Heart right ventricle (tissue), 16 donors: ENCODE measurements around the gene CXCL1. TPM values are rescaled to one million over a fixed set of nuclear protein-coding genes. Genes with fewer than 3 reads are reported as not detected.

Experiments
- ATAC-seq, 8 donors: fragments of 200-7000 bp; cut with Tn5 transposase; one replicate each; pipeline ENCODE4 v1.9.1; 2020; ENCODE audit warnings: mild to moderate bottlenecking in 8 of 8, moderate library complexity in 8 of 8, moderate number of reproducible peaks in 1 of 8
- DNase-seq, 2 donors: peaks; one replicate each; pipeline ENCODE4 v3.0.0-alpha.2; 2020
- H3K27ac ChIP-seq, 10 donors: fragments of 200-600 bp; sonication (generic) in 2 of 10; one replicate each; pipeline versions ENCODE4 v1.5.0 to v1.8.0; 2020 to 2022; ENCODE audit warnings: mild to moderate bottlenecking in 3 of 10
- H3K27me3 ChIP-seq, 7 donors: fragments of 200-600 bp; one replicate each; pipeline ENCODE4 v1.8.0; 2021 to 2022; ENCODE audit warnings: mild to moderate bottlenecking in 2 of 7
- H3K36me3 ChIP-seq, 9 donors: fragments of 200-600 bp; sonication (generic) in 1 of 9; one replicate each; pipeline versions ENCODE4 v1.5.0 to v1.8.0; 2020 to 2022; ENCODE audit warnings: mild to moderate bottlenecking in 2 of 9
- H3K4me1 ChIP-seq, 9 donors: fragments of 200-600 bp; sonication (generic) in 1 of 9; one replicate each; pipeline versions ENCODE4 v1.5.0 to v1.8.0; 2020 to 2022; ENCODE audit warnings: mild to moderate bottlenecking in 4 of 9
- H3K4me3 ChIP-seq, 10 donors: fragments of 200-600 bp; sonication (generic) in 2 of 10; one replicate each; pipeline versions ENCODE4 v1.5.0 to v1.8.0; 2020 to 2022; ENCODE audit warnings: mild to moderate bottlenecking in 7 of 10, moderate library complexity in 2 of 10
- H3K9me3 ChIP-seq, 11 donors: fragments of 200-600 bp in 10 of 11; sonication (generic) in 2 of 11; one replicate each; pipeline versions ENCODE4 v1.5.0 to v1.8.0; 2013 to 2022; ENCODE audit warnings: mild to moderate bottlenecking in 2 of 11, control low read depth in 1 of 11, moderate library complexity in 1 of 11
- CTCF ChIP-seq, 9 donors: fragments of 200-600 bp; sonication (generic) in 2 of 9; IDR thresholded peaks; one replicate each; pipeline versions ENCODE4 v1.5.0 to v1.8.0; 2021 to 2022; ENCODE audit warnings: antibody characterized with exemption in 9 of 9, mild to moderate bottlenecking in 5 of 9, moderate library complexity in 1 of 9
- WGBS, 2 donors: extraction: QIAGEN DNeasy Blood & Tissue Kit; methylation state at CpG; one replicate each; pipeline ENCODE4 v1.1.7; 2013; ENCODE audit warnings: inconsistent platforms in 1 of 2; 5-methylcytosine and 5-hydroxymethylcytosine counted together
- intact Hi-C, 10 donors: fragments of 100-400 bp; cut with DNase I; formaldehyde crosslinking; loops; one replicate each; pipeline versions ENCODE4 v1.11.1 to v1.14.2; 2022
- polyA plus RNA-seq, 2 donors: library from polyadenylated mRNA; stranded (reverse); fragments of 200-250 nt; gene quantifications; one replicate each; pipeline ENCODE4 v1.2.3, GENCODE V29; 2013
- total RNA-seq, 10 donors: library from RNA; stranded (reverse); fragmentation: NEBNext Ultra II Directional in 3 of 10; extraction: Animal tissue kit (Norgen Biotek cat#: 25700) in 3 of 10; gene quantifications; one replicate each; pipeline versions ENCODE4 v1.2.1 to v1.2.4, GENCODE V29; 2021 to 2023
- donor health status: Arrhythmogenic right ventricular cardiomyopathy.
- donor health status: ischemic (EF 13 %, LVEDD 7.1; RV severe dilation, severe dysfunction).
- donor health status: healthy with polysubstance abuse.
- donor health status: DM: no; HTN: yes; CAD: no.
- donor health status: DM: no; HTN: no; CAD: no.
- donor health status: ischemic (EF 25% LVEDD 6.9; RV normal size, moderate dysfunction).
- donor health status: ischemic (EF 25% LVEDD 5.7; RV mildly dilated, moderate dysfunction).
- donor health status: healthy.
- donor health status: DM: yes; HTN: yes; CAD: no.
- donor health status: Ischemic cardiomyopathy.
- donor health status: ischemic (EF 35%, LVEDD 5.7; RV mildly dilated, moderate dysfunction).
- donor health status: nonischemic (EF 11% LVEDD 7.7; RV severe dilation, severe dysfunction).
- donor health status: DM: yes; HTN: yes; CAD: no.
- donor health status: PGD.
- donor health status: ischemic (EF 29% LVEDD 5.4; RV normal size, mild dysfunction).
- donor health status: nonischemic (EF 23%, LVEDD 6.1; RV moderate dilation, normal function).

The CXCL1 gene
- total and polyA plus RNA-seq, 12 donors: 0.30 to 15.0 (median 1.5) TPM

- Histone ChIP-seq H3K36me3 (no peaks in the 10 kb centered on the region), H3K4me1 (peaks cover 0 to 21% (median 5%) of the 10 kb centered on the region in 9 donors), H3K27me3 (peaks cover 0 to 51% (median 6%) of the 10 kb centered on the region in 7 donors), H3K9me3 (no peaks in the 10 kb centered on the region), H3K4me3 (peak within 1 kb of the TSS in 9 of 10 donors; percentile 4 to 52 (median 35)), H3K27ac (peak within 1 kb of the TSS in 1 of 10 donors; percentile 61)
- TF ChIP-seq CTCF (IDR thresholded peaks at IDR 0.05): no peak
- intact Hi-C loops: loop anchor here in 1 of 10 donors (1.0 kb wide), 1 partner anchor 28 kb away; no protein-coding TSS in a partner anchor
- DNase-seq (peak in 1 of 2 donors; percentile 41), ATAC-seq (peak in 5 of 8 donors; percentile 31 to 60 (median 49))
- 5 to 6% methylated on average over 41 of the region's 41 CpGs for WGBS, 2 donors
These were observed 32.6 kb upstream of the CXCL1 start, which contains the start of gene CXCL6 for GRCh38 chr4:73836373-73837279. Gene CXCL6 (plus strand): TSS chr4:73836678. CDS start chr4:73836751, 73 bp downstream.

GRCh38 chr4:73839071-73839470, 30.1 kb upstream of the CXCL1 start:
- Histone ChIP-seq H3K9me3 (no peaks in the 10 kb centered on the region), H3K27ac (no peak overlapping the region), H3K4me1 (peaks cover 0 to 9% (median 0%) of the 10 kb centered on the region in 9 donors), H3K36me3 (no peaks in the 10 kb centered on the region), H3K27me3 (peaks cover 0 to 59% (median 6%) of the 10 kb centered on the region in 7 donors), H3K4me3 (no peak overlapping the region)
- WGBS, 2 donors: 85 to 89% methylated on average over 5 of the region's 5 CpGs
- ATAC-seq (no peak), DNase-seq (no peak)
- intact Hi-C loops: no loop called here
- no peak for TF ChIP-seq CTCF (IDR thresholded peaks at IDR 0.05)

- TF ChIP-seq CTCF (IDR thresholded peaks at IDR 0.05): no peak
- H3K27ac ChIP-seq: no peak overlapping the region
- peaks cover 0 to 16% (median 0%) of the 10 kb centered on the region in 9 donors for H3K4me1 ChIP-seq
- no peak overlapping the region for H3K4me3 ChIP-seq
- H3K36me3 ChIP-seq: no peaks in the 10 kb centered on the region
- H3K27me3 ChIP-seq: peaks cover 0 to 59% (median 6%) of the 10 kb centered on the region in 7 donors
- ATAC-seq (no peak), DNase-seq (no peak)
- intact Hi-C loops: no loop called here
- no peaks in the 10 kb centered on the region for H3K9me3 ChIP-seq
- WGBS, 2 donors: 90 to 94% methylated on average over 3 of the region's 3 CpGs
These were observed 29.5 kb upstream of the CXCL1 start for GRCh38 chr4:73839715-73840114.

- Histone ChIP-seq H3K36me3 (no peaks in the 10 kb centered on the region), H3K4me1 (peaks cover 0 to 17% (median 0%) of the 10 kb centered on the region in 9 donors), H3K27me3 (peaks cover 0 to 56% (median 6%) of the 10 kb centered on the region in 7 donors), H3K27ac (no peak overlapping the region), H3K4me3 (no peak overlapping the region), H3K9me3 (no peaks in the 10 kb centered on the region)
- intact Hi-C loops: no loop called here
- ATAC-seq (no peak), DNase-seq (no peak)
- WGBS, 2 donors: 69 to 74% methylated on average over 4 of the region's 4 CpGs
- no peak for TF ChIP-seq CTCF (IDR thresholded peaks at IDR 0.05)
These were observed 27.8 kb upstream of the CXCL1 start for GRCh38 chr4:73841243-73841925.
